ENCODE data around the gene TRIM47. TPM values are rescaled to one million over a fixed set of nuclear protein-coding genes. Genes with fewer than 3 reads are reported as not detected.

TRIM47 gene
- total and polyA plus RNA-seq, 8 donors = 3.5 to 40.4 (median 18.1) TPM

- Histone ChIP-seq H3K27ac (no peak overlapping the region), H3K4me1 (peaks cover 15 to 43% (median 22%) of the 10 kb centered on the region in 4 donors), H3K9me3 (no peaks in the 10 kb centered on the region), H3K27me3 (no peaks in the 10 kb centered on the region), H3K36me3 (peaks cover 11 to 53% (median 32%) of the 10 kb centered on the region in 4 donors), H3K4me3 (no peak overlapping the region)
- no peak for TF ChIP-seq CTCF (IDR thresholded peaks at IDR 0.05)
- TF ChIP-seq POLR2A (IDR thresholded peaks at IDR 0.05) = no peak
- TF ChIP-seq POLR2AphosphoS5 (IDR thresholded peaks at IDR 0.05) = no peak
- TF ChIP-seq EP300 (IDR thresholded peaks at IDR 0.05) = no peak
- no peak for DNase-seq
- intact Hi-C loops (cut with DNase I; ENCODE audit: low total_unique reads) = no loop called here
- WGBS, 5 donors = 72 to 77% (median 74%) methylated on average over 6 to 7 of the region's 7 CpGs
These were observed 37.6 kb downstream of the TRIM47 start for GRCh38 chr17:75840799-75841164.

- H3K27ac ChIP-seq = no peak overlapping the region
- peaks cover 9 to 43% (median 22%) of the 10 kb centered on the region in 4 donors for H3K4me1 ChIP-seq
- 89 to 93% (median 90%) methylated on average over 25 to 36 of the region's 36 CpGs for WGBS, 5 donors
- intact Hi-C loops (cut with DNase I; ENCODE audit: low total_unique reads) = no loop called here
- H3K9me3 ChIP-seq = no peaks in the 10 kb centered on the region
- no peak overlapping the region for H3K4me3 ChIP-seq
- no peak for DNase-seq
- no peak for TF ChIP-seq POLR2A (IDR thresholded peaks at IDR 0.05)
- no peak for TF ChIP-seq CTCF (IDR thresholded peaks at IDR 0.05)
- no peak for TF ChIP-seq EP300 (IDR thresholded peaks at IDR 0.05)
- no peak for TF ChIP-seq POLR2AphosphoS5 (IDR thresholded peaks at IDR 0.05)
- H3K27me3 ChIP-seq = no peaks in the 10 kb centered on the region
- peaks cover 11 to 58% (median 35%) of the 10 kb centered on the region in 4 donors for H3K36me3 ChIP-seq
These were observed 38.2 kb downstream of the TRIM47 start for GRCh38 chr17:75839942-75840798.

- peaks cover 19 to 75% (median 52%) of the 10 kb centered on the region in 4 donors for H3K36me3 ChIP-seq
- H3K9me3 ChIP-seq = no peaks in the 10 kb centered on the region
- WGBS, 5 donors = 88 to 95% (median 90%) methylated on average over 15 of the region's 15 CpGs
- intact Hi-C loops (cut with DNase I; ENCODE audit: low total_unique reads) = no loop called here
- no peak overlapping the region for H3K27ac ChIP-seq
- no peak overlapping the region for H3K4me3 ChIP-seq
- DNase-seq = no peak
- no peaks in the 10 kb centered on the region for H3K27me3 ChIP-seq
- TF ChIP-seq POLR2A (IDR thresholded peaks at IDR 0.05) (no peak), CTCF (IDR thresholded peaks at IDR 0.05) (no peak), EP300 (IDR thresholded peaks at IDR 0.05) (no peak), POLR2AphosphoS5 (IDR thresholded peaks at IDR 0.05) (no peak)
- peaks cover 0 to 35% (median 9%) of the 10 kb centered on the region in 4 donors for H3K4me1 ChIP-seq
These were observed 40.0 kb downstream of the TRIM47 start for GRCh38 chr17:75838410-75838809.

- H3K27ac ChIP-seq = no peak overlapping the region
- no peaks in the 10 kb centered on the region for H3K9me3 ChIP-seq
- 55 to 72% (median 63%) methylated on average over 6 to 7 of the region's 7 CpGs for WGBS, 5 donors
- no peak for DNase-seq
- H3K4me1 ChIP-seq = peaks cover 0 to 35% (median 9%) of the 10 kb centered on the region in 4 donors
- TF ChIP-seq POLR2A (IDR thresholded peaks at IDR 0.05) (no peak), EP300 (IDR thresholded peaks at IDR 0.05) (no peak)
- no peak overlapping the region for H3K4me3 ChIP-seq
- no peaks in the 10 kb centered on the region for H3K27me3 ChIP-seq
- intact Hi-C loops (cut with DNase I; ENCODE audit: low total_unique reads) = no loop called here
- H3K36me3 ChIP-seq = peaks cover 19 to 78% (median 52%) of the 10 kb centered on the region in 4 donors
These were observed 40.5 kb downstream of the TRIM47 start for GRCh38 chr17:75837899-75838298.

- no peak overlapping the region for H3K27ac ChIP-seq
- H3K4me1 ChIP-seq = peaks cover 0 to 34% (median 11%) of the 10 kb centered on the region in 4 donors
- TF ChIP-seq POLR2AphosphoS5 (IDR thresholded peaks at IDR 0.05) (no peak), POLR2A (IDR thresholded peaks at IDR 0.05) (no peak), EP300 (IDR thresholded peaks at IDR 0.05) (no peak), CTCF (IDR thresholded peaks at IDR 0.05) (no peak)
- intact Hi-C loops (cut with DNase I; ENCODE audit: low total_unique reads) = no loop called here
- WGBS, 5 donors = 90 to 95% (median 94%) methylated on average over 6 to 9 of the region's 9 CpGs
- peaks cover 19 to 79% (median 52%) of the 10 kb centered on the region in 4 donors for H3K36me3 ChIP-seq
- H3K9me3 ChIP-seq = no peaks in the 10 kb centered on the region
- H3K4me3 ChIP-seq = no peak overlapping the region
- no peaks in the 10 kb centered on the region for H3K27me3 ChIP-seq
- no peak for DNase-seq
These were observed 41.8 kb downstream of the TRIM47 start for GRCh38 chr17:75836605-75837004.

Measured in stomach (tissue), 9 donors.